K562 (cell line): Measurements from ENCODE around the gene SAMD14. TPM values are rescaled to one million over a fixed set of nuclear protein-coding genes. Genes with fewer than 3 reads are reported as not detected.

Source experiments
- ATF1 ChIP-seq, 2 experiments: fragments of 450-650 bp in 1 of 2; IDR thresholded peaks; 2 replicates each; pipeline ENCODE4 v1.6.1; 2016; ENCODE audit warnings: missing compliant biosample characterization in 1 of 2, missing genetic modification characterization in 1 of 2
- EP300 ChIP-seq: IDR thresholded peaks from 2 replicates; pipeline ENCODE4 v1.6.1; 2012; ENCODE audit warnings: low read length, improper control_type of control experiment
- L3MBTL2 ChIP-seq: fragments of 450-650 bp; IDR thresholded peaks from 2 replicates; pipeline ENCODE4 v1.6.1; 2016; ENCODE audit warnings: mild to moderate bottlenecking, moderate library complexity
- NCOA2 ChIP-seq, 2 experiments: fragments of 450-650 bp; IDR thresholded peaks; 2 replicates each; pipeline ENCODE4 v1.6.1; 2018; ENCODE audit warnings: mild to moderate bottlenecking in 2 of 2, moderate library complexity in 1 of 2; ENCODE audit not compliant: partially characterized antibody in 2 of 2
- PHF20 ChIP-seq: fragments of 450-650 bp; IDR thresholded peaks from 2 replicates; pipeline ENCODE4 v1.6.1; 2018; ENCODE audit not compliant: partially characterized antibody
- POLR2A ChIP-seq: fragments of 450-650 bp; conservative IDR thresholded peaks from 2 replicates; pipeline ENCODE4 v1.6.1; 2016
- XRCC5 ChIP-seq: fragments of 200-400 bp; formaldehyde crosslinking; IDR thresholded peaks from 2 replicates; pipeline ENCODE4 v1.6.1; 2017; ENCODE audit warnings: low read depth, mild to moderate bottlenecking, low read length
- ZNF143 ChIP-seq: sonication (generic); formaldehyde crosslinking; IDR thresholded peaks from 2 replicates; pipeline ENCODE4 v1.9.0; 2022; ENCODE audit warnings: mild to moderate bottlenecking, missing genetic modification reagents
- ZNF184 ChIP-seq: sonication (generic); formaldehyde crosslinking; IDR thresholded peaks from 2 replicates; pipeline ENCODE4 v1.5.0; 2020; ENCODE audit warnings: missing genetic modification reagents
- polyA plus RNA-seq, 8 experiments: library from polyadenylated mRNA; depleted of rRNA in 4 of 8; stranded (reverse) in 5 of 8; unstranded in 3 of 8; fragments of >200 nt; fragmentation: Nextera tagmentation in 2 of 8; fragmentation: Illumina TruSeq in 1 of 8; extraction: Ambion mirVana in 2 of 8; extraction: Trizol in 1 of 8; gene quantifications; 2 replicates each; pipeline versions ENCODE4 v1.2.1 to v1.2.3, GENCODE V29; 2011 to 2014; ENCODE audit warnings: inconsistent platforms in 1 of 8, missing spikeins in 1 of 8
- total RNA-seq, 7 experiments: library from RNA; depleted of rRNA in 6 of 7; stranded (reverse); fragments of >200 nt in 6 of 7; fragmentation: Illumina TruSeq in 2 of 7; extraction: Trizol in 2 of 7; gene quantifications; 2 replicates each; pipeline versions ENCODE4 v1.2.1 to v1.2.3, GENCODE V29; 2011 to 2021; ENCODE audit warnings: low replicate concordance in 1 of 7
- TF ChIP-seq, protein P1 (sequence below), 2 experiments: fragments of 450-650 bp; conservative IDR thresholded peaks; 2 replicates each; pipeline ENCODE4 v1.6.1; 2017; ENCODE audit warnings: mild to moderate bottlenecking in 2 of 2, moderate library complexity in 2 of 2
- TF ChIP-seq, protein P2 (sequence below): fragments of 200-800 bp; sonication (Bioruptor generic); IDR thresholded peaks from 2 replicates; pipeline ENCODE4 v1.6.1; 2017; ENCODE audit warnings: missing genetic modification characterization, missing compliant biosample characterization
- TF ChIP-seq, protein P3 (sequence below): fragments of 450-650 bp; IDR thresholded peaks from 2 replicates; pipeline ENCODE4 v1.6.1; 2018; ENCODE audit not compliant: partially characterized antibody

Gene SAMD14
- total and polyA plus RNA-seq, 9 of the 15 experiments (the other 6 are each of a cell fraction or from before 2014, with no cell fraction given): 0.04 to 0.07 TPM; not detected in 7

DNA sequence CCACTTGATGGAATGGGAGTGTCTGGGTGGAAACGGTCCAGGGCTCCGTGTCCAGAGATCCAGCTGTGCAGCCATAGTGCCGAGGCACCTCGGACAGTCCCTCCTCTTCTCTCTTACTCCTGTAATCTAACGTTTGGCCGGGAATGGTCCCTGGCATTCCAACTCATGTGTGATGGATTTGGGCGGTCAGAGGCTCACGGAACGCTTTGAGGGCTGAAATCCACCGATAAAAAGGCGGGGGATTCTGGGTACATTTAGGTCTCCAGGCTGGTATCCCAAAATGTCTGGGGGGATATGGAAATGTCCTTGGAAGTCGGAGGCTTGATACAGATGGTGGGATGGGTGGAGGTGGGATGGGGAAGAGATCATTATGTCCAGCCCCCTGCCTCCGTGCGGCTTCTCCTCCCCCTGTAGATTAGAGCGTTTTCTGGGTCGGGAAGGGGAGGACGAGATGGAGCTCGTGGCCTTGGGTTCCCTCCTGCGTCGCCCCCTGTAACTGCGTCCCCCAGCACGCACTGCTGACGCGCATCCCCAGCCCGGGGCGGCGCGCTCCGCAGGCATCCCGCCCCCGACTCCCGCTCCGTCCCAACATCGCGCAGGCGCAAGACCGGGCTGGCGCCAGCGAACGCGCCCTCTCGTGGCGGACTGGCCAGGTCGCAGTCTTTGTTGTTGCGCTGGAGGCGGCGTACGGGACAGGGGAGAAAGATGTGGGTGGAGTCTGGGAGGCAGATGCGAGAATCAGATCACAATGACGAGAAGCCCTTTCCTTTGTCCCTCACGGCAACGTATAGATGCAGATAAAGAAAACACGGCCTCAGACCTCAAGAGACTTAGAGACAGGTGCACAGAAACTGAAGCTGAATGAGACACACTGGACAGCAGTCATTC is 31.3 kb upstream of the SAMD14 start (continued):
- TF ChIP-seq L3MBTL2: peak; percentile 64
- no peak for TF ChIP-seq NCOA2 (IDR thresholded peaks at IDR 0.05; ENCODE audit: partially characterized antibody in 2 of 2)
- 0 out of 2 replicates have a peak, but pooled peaks have one; percentile 22 for TF ChIP-seq POLR2A
- TF ChIP-seq, protein P1, sequence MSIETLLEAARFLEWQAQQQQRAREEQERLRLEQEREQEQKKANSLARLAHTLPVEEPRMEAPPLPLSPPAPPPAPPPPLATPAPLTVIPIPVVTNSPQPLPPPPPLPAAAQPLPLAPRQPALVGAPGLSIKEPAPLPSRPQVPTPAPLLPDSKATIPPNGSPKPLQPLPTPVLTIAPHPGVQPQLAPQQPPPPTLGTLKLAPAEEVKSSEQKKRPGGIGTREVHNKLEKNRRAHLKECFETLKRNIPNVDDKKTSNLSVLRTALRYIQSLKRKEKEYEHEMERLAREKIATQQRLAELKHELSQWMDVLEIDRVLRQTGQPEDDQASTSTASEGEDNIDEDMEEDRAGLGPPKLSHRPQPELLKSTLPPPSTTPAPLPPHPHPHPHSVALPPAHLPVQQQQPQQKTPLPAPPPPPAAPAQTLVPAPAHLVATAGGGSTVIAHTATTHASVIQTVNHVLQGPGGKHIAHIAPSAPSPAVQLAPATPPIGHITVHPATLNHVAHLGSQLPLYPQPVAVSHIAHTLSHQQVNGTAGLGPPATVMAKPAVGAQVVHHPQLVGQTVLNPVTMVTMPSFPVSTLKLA (conservative IDR thresholded peaks at IDR 0.05): peak in 1 of 2 experiments; percentile 62; a peak in 1 of 4 replicates
- peak; percentile 38; the same call in 1 of the 2 replicates for TF ChIP-seq ZNF143 (CRISPR knock-in tag)
- peak; percentile 20 for TF ChIP-seq PHF20
- TF ChIP-seq, protein P2, sequence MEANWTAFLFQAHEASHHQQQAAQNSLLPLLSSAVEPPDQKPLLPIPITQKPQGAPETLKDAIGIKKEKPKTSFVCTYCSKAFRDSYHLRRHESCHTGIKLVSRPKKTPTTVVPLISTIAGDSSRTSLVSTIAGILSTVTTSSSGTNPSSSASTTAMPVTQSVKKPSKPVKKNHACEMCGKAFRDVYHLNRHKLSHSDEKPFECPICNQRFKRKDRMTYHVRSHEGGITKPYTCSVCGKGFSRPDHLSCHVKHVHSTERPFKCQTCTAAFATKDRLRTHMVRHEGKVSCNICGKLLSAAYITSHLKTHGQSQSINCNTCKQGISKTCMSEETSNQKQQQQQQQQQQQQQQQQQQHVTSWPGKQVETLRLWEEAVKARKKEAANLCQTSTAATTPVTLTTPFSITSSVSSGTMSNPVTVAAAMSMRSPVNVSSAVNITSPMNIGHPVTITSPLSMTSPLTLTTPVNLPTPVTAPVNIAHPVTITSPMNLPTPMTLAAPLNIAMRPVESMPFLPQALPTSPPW (CRISPR knock-in tag): peak; percentile 66
- TF ChIP-seq ATF1 (CRISPR knock-in tag; IDR thresholded peaks at IDR 0.05): no peak
- peak; percentile 79 for TF ChIP-seq ATF1 (tag; IDR thresholded peaks at IDR 0.05)
- no peak for TF ChIP-seq ZNF184 (CRISPR knock-in tag)
- TF ChIP-seq, protein P3, sequence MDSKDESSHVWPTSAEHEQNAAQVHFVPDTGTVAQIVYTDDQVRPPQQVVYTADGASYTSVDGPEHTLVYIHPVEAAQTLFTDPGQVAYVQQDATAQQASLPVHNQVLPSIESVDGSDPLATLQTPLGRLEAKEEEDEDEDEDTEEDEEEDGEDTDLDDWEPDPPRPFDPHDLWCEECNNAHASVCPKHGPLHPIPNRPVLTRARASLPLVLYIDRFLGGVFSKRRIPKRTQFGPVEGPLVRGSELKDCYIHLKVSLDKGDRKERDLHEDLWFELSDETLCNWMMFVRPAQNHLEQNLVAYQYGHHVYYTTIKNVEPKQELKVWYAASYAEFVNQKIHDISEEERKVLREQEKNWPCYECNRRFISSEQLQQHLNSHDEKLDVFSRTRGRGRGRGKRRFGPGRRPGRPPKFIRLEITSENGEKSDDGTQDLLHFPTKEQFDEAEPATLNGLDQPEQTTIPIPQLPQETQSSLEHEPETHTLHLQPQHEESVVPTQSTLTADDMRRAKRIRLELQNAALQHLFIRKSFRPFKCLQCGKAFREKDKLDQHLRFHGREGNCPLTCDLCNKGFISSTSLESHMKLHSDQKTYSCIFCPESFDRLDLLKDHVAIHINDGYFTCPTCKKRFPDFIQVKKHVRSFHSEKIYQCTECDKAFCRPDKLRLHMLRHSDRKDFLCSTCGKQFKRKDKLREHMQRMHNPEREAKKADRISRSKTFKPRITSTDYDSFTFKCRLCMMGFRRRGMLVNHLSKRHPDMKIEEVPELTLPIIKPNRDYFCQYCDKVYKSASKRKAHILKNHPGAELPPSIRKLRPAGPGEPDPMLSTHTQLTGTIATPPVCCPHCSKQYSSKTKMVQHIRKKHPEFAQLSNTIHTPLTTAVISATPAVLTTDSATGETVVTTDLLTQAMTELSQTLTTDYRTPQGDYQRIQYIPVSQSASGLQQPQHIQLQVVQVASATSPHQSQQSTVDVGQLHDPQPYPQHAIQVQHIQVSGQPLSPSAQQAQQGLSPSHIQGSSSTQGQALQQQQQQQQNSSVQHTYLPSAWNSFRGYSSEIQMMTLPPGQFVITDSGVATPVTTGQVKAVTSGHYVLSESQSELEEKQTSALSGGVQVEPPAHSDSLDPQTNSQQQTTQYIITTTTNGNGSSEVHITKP: peak; percentile 71
- peak; percentile 81; the same call in 1 of the 2 replicates for TF ChIP-seq XRCC5
- 0 out of 2 replicates have a peak, but pooled peaks have one; percentile 25 for TF ChIP-seq EP300
